CD4-positive, alpha-beta T cell treated with Interleukin-6 for 4 hours (primary cell): ENCODE results near the gene RABGAP1L.
"Not testable (repeated sequence)": the region's sequence is repeated elsewhere in the genome, so short reads cannot be mapped to it uniquely, and the experiment has no call there.

ENCODE experiments used
- DNase-seq: peaks from one replicate; pipeline ENCODE4 v3.0.0-alpha.2; 2020; ENCODE audit warnings: mixed read lengths

Gene RABGAP1L

DNA sequence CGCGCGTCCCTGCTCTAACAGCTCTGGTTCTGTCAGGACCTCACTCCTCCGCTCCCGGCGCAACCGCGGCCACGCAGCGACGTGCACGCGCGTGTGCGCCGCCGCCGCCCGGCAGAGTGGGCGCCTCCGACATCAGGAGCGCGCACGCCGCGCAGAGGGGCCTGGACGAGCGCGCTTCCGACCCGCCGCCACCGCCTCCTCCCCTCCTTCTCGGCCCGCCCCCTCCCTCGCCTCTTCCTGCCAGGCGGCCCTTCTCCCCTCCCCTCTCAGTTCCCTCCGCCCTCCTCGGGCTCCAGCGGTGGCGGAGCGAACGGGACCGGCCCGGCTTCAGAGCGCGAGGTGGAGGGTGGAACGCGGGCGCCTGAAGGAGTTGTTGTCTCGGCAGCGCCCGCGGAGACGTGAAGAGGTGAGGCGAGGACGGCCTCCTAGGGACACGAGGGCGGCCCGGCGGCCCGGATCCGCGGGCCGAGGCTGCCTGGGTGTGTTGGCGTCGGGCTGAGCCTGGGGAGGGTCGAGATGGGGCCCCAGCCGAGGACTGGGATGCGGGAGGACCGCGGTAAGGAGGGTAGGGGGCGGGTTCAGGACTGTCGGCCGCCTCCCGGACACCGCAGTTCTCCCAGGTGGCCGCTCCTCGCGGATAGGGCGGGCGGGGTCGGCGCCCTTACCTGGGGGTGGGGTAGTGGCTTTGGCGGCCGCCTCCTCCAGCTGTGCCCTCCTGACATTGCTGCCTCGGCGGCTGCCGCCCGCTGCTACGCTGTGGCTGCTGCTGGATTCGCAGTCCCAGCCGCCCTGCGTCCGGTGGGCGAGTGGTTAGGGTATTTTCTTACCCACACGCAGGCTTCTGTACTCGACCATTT lies at the start of gene RABGAP1L:
TSS of gene RABGAP1L (plus strand) at position 269 of the 857 bp plus-strand sequence.
- DNase-seq: peak; percentile 97

- DNase-seq: no peak
These were observed 49.3 kb upstream of the RABGAP1L start for GRCh38 chr1:174110053-174110452.

- DNase-seq: no peak
These were observed 46.7 kb upstream of the RABGAP1L start for GRCh38 chr1:174112489-174113162.

DNA sequence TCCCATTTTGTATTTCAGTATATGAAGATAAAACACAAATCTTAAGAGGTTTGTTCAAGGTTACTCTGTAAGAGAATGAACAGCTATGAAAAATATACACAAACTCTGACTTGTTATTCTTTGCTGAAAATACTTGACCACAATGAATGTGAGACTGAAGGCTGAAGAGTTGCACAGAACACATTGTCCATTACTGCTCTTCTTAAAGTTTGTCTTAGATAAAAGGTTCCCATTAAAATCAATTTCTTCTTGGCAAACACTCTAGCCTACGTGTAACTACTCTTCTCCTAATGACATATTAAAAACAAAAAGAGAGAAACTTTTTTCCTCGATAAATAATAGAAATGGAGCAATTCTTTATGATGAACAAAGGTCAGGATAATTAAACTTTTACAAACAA lies 45.2 kb upstream of the RABGAP1L start:
- DNase-seq: no peak

DNA sequence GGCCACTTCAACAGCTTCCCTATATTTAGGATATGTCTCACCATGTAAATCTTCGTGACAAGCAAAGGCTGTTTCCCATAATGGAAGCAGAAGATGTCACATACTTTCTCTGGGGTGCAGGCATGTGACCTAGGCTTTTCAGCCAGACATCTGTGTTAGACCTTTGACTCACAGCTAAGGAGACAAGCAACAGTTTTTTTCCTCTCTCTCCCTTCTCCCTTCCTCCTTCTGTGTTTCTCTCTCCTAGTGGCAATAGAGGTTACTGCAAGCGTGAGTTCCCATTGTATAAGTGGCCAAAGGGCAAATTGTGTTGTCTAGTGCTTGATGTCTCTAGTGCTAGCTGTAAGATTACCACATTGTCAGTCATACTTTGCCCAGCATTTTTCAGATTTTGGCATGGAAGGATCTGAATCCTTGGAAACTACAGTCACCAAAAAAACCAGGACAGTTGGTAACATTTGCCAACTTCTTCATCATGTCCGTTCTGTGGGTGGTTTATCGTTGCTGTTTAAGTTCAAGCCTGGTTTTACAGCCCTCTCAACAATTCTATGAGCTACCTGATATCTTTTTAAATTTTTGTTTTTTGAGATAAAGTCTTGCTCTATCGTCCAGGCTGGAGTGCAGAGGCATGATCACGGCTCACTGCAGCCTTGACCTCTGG lies 44.4 kb upstream of the RABGAP1L start:
- peak; percentile 12 for DNase-seq

- no peak for DNase-seq
These were observed 43.3 kb upstream of the RABGAP1L start for GRCh38 chr1:174116042-174116441.

GRCh38 chr1:174118751-174119150 lies 40.6 kb upstream of the RABGAP1L start:
- DNase-seq: no peak

DNA sequence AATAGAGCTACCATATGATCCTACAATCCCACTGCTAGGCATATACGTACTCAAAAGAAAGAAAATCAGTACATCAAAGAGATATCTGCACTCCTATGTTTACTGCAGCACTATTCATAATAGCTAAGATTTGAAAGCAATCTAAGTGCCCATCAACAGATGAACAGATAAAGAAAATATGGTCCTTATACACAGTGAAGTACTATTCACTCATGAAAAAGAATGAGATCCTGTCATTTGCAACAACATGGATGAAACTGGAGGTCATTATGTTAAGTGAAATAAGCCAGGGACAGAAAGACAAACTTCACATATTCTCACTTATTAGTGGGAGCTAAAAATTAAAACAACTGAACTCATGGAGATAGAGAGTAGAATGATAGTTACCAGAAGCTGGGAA lies 37.0 kb upstream of the RABGAP1L start:
- not testable (repeated sequence) for DNase-seq

DNA sequence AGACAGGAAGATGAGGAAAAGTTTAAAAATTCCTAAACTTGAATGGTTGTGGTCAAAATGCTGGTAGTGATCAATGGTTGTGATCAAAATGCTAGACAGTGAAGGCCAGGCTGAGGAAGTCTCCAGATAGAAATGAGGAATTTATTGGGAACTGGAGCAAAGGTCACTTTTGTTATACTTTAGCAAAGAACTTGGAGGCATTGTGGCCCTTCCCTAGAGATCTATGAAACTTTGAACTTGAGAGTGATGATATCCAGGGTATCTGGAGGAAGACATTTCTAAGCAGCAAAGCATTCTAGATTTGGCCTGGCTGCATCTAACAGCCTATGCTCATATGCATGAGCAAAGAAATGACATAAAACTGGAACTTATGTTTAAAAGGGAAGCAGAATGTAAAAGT lies 35.5 kb upstream of the RABGAP1L start:
- no peak for DNase-seq

- not testable (repeated sequence) for DNase-seq
These were observed 32.1 kb upstream of the RABGAP1L start for GRCh38 chr1:174127176-174127575.

- no peak for DNase-seq
These were observed 28.2 kb upstream of the RABGAP1L start for GRCh38 chr1:174131032-174131638.

DNA sequence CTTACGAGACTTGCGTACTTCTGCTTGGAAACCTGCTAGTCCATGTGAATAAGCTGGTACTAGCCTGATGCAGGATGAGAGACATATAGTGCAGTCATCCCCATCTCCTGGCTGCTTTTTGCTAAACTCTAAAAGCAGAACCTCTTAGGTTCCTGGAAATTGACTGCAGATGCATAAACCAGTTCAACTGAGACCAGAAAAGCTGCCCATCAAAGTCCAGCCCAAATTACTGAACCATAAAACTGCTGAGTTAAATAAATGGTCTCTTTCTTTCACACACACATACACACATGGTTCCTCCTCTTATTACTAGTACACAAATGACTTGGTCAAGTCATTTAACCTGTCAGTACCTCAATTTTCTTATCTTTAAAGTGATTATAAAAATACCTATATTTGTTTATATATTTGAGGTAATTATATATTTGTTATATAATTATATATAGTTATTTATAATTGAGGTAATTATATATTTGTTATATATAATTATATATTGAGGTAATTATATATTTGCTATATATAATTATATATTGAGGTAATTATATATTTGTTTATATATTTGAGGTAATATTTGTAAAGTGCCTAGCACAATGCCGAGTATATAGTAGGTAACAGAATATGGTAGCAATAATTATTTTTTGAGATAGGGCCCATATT lies 25.2 kb upstream of the RABGAP1L start:
- DNase-seq: no peak

DNA sequence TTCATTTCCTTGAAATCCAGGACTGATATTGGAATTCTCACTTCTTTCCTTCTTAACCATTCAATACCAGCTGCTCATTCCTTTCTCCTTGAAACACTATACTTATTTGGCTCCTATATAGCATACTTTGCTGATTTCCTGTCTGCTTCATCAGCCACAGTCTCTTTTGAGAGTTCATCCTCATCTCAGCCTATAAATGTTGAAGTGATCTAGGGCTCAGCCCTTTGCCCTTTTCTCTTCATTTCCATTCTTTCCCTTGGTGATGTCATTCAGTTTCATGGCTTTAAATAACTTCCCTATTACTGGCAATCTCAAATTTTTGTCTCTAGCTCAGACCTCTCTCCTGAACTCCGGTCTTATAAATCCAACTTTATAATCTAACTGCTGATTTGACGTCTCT lies 24.1 kb upstream of the RABGAP1L start:
- DNase-seq: no peak

DNA sequence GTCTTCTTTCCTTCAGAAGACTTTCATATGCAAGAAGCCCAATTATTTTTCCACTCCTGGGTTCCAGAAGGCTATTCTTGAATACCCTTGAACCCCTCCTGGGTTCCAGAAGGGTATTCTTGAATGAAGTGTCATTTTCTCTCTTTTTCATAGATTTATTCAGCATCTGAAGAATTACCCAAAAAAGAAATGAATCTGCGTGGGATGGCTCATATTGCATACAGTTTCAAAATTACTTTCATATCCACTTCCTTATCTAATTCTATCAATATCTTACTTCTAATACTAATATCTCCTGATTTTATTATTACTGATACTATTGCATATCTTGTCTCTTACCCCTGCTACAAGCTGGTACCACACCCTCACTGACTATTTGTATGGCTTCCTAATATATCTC lies 22.6 kb upstream of the RABGAP1L start:
- no peak for DNase-seq

DNA sequence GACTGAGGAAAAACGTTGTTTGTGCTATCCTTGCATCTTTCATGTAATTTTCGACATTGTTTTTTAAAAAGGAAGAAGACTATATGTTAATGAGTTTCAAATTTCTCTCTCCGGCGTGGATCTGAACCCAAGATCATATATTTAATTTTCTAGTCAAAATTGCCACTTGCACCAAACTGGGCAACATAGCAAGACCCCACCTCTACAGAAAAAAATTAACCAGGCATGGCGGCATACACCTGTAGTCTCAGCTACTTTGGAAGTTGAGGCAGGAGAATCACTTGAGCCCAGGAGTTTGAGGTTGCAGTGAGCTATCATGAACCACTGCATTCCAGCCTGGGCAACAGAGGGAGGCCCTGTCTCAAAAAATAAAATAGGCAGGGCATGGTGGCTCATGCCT lies 16.5 kb upstream of the RABGAP1L start:
- DNase-seq: no peak

DNA sequence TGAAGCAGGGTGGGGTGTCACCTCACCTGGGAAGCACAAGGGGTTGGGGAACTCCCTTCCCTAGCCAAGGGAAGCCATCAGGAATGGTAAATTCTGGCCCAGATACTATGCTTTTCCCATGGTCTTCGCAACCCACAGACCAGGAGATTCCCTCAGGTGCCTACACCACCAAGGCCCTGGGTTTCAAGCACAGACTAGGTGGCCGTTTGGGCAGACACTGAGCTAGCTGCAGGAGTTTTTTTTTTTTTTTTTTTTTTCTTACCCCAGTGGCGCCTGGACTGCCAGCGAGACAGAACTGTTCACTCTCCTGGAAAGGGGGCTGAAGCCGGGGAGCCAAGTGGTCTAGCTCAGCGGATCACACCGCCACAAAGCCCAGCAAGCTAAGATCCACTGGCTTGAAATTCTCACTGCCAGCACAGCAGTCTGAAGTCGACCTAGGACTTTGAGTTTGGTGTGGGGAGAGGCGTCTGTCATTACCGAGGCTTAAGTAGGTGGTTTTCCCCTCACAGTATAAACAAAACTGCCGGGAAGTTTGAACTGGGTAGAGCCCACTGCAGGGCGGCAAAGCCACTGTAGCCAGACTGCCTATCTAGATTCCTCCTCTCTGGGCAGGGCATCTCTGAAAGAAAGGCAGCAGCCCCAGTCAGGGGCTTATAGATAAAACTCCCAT lies 15.5 kb upstream of the RABGAP1L start:
- peak; percentile 20 for DNase-seq

GRCh38 chr1:174144397-174144783 lies 14.9 kb upstream of the RABGAP1L start:
- not testable (repeated sequence) for DNase-seq

- DNase-seq: no peak
These were observed 10.1 kb upstream of the RABGAP1L start for GRCh38 chr1:174149216-174149615.

DNA sequence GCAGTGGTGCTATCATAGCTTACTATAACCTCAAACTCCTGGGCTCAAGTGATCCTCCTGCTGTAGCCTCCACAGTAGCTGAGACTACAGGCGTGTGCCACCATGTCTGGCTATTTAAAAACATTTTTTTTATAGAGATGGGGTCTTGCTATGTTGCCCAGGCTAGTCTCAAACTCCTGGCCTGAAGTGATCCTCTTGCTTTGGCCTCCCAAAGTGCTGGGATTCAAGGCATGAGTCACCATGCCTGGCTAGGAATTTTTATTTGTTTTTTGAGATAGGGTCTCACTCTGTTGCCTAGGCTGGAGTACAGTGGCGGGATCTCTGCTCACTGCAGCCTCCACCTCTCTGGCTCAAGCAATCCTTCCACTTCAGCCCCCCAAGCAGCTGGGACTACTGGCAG lies 8.8 kb upstream of the RABGAP1L start:
- no peak for DNase-seq

DNA sequence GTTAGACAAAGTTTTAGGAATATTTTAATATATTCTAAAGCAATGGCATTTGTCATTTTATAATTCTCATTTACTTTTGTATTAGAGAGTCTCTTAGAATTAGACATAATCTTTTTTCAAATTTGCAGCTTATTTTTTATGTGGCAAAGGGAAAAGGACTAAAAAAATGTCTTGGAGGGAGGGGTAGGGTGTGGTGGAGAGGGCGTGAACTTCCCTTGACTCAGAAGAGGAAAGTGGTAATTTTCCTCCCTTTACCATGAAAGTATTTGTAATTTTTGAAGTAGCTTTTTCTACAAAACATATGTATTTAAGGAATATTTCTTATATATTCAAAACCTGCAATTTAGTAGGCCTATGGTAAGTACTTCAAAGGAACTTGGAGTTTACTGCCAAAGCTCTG lies 6.9 kb upstream of the RABGAP1L start:
- DNase-seq: no peak

GRCh38 chr1:174153085-174153824 lies 6.1 kb upstream of the RABGAP1L start:
- DNase-seq: no peak

DNA sequence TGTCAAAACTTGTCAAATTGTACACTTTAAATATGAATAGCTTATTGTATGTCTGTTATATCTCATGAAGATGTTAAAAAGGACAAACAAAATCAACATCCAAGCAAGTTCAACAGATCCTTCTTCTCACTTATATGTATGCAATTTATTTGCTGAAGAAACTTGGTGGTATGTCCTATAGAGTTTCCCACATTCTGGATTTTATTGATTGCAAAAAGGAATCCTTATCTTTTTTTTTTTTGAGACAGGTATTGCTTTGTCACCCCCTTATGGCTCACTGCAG lies 5.6 kb upstream of the RABGAP1L start:
- no peak for DNase-seq
